ENCODE results near the gene LRGUK.

LRGUK gene

DNA sequence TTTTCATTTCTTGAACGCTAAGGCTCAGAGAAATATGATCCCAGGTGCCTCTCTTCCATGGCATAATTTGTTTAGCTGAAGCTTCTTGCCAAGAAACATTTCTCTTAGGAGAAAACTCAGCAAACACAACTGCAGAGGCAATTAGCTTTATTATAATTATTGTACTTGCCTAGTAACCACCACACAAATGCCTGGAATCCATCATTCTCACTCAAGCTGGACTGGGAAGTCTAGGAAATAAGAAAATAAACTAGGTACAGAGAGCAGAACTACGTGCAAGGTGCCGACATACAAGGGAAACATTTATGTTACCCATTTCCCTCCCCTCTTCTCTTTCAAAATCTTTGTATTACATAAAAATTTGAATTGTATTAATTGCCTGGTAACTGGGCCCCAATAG is 174.5 kb downstream of the LRGUK start:
- DNase-seq (no peak), ATAC-seq (no peak)

DNA sequence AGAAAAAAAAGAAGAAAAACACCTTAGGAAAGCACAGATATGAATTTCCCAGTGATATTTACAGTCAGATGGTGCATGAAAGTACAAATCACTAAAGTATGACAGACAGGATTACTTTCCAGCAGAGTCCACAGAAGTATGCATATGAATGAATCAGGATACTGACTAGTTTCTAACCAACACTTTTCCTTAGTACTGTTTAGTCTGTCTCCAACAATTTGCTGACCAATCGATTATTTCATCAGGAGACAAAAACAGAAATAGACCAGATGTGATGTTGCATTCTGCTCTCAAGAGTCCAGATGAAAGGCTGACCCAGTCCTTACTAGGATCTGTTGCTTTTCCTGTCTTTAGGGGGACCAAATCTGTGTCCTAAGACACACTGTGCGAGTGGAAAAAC is 175.0 kb downstream of the LRGUK start:
- no peak for DNase-seq
- ATAC-seq = no peak

DNA sequence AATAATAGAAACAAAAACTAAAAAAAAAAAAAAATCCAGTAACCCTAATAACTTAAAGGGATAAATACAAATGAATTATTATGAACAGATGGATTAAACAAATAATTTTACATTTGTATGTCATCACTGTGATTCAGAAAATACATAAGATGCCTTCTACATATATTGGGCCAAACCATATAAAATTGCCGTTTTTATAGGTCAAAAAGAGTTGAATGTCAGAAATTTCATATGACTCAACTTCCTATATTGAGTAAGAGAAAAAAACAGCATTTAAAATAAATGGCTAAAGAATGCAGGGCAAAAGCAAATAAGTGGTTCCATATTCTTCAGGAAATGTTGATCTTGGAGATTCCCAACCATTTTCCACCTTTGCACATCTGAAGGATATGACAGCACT is 180.2 kb downstream of the LRGUK start:
- DNase-seq (no peak), ATAC-seq (no peak)

DNA sequence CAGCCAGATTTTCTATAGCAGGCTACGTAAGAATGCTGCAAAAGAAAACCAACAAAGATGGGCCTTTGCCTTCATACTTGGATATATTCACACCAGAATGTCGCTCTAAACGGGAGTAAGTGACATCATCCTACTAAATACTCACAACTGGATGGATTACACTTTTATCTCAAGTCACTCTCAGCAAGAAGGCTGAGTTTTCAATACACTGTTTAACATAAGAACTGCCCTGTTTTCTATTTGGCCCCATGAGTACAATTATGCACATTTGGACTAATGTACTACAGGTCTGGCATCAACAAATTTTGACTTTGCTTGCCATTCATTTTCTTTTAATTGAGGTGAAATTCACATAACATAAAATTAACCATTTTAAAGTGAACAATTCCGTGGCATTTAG is 181.4 kb downstream of the LRGUK start:
- ATAC-seq = no peak
- no peak for DNase-seq

DNA sequence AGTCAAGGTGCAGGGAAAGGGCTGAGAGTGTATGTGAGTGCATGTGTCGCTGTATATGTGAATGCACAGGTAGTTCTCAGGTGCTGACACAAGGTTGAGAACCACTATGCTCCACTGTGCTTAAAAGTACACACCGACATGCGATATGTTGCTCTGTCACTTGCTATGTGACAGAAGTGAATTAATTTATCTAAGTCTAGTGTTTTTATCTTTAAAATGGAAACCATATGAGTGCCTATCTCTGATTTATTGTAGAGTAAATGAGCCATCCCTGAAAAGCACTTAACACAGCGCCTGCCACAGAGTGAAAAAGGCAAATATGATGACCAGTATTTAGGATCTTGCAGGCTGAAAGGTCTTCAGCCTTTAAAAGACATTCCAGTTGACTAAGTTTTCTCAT is 184.7 kb downstream of the LRGUK start:
- ATAC-seq (no peak), DNase-seq (no peak)

DNA sequence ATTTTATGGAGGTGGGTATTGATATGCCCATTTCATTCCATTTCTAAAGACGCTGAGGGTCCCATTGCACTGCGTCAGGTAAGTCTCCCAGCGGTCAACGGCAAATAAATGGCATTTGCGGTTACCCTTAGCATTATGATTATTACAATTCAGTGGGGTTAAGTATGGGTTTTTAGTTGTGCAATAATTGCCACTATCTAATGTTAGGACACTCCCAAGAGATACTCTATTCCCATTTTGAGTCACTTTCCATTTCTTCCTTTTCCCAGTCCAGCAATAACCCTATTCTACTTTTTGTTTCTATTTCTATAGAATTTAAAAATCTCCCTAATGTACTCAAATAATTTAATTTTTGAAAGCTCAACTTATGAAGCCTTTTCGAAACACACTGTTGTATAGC is 185.6 kb downstream of the LRGUK start:
- ATAC-seq (no peak), DNase-seq (no peak)

DNA sequence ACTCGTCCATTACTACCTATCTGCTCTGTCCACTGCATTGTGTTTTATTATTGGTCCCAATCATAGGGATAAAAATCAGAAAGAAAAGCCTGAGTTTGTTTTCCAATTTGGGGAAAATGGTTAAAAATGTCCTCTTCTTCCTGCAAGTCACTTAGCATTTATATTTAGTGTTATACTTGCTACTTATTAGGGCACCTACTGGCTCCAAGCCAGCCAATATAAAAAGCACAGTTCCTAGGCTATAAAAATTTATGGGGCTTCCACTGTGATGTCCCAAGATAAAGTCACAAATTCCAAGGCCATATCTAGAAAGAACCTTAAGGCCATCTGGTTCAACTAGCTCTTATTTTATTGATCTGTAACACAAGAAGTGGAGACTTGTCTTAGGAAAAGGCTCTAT is 186.4 kb downstream of the LRGUK start:
- DNase-seq (no peak), ATAC-seq (no peak)

Measured in stimulated activated naive CD8-positive, alpha-beta T cell treated with anti-CD3 and anti-CD28 coated beads, Interleukin-15, Interleukin-2, amounts not matched to agents 100 U/mL and 50 U/mL, for 24 hours (primary cell).